C4-2B (cell line): ENCODE data around the gene ADARB2.

Experiments used
- ZFX ChIP-seq: fragments of 450-650 bp; IDR thresholded peaks from 2 replicates; pipeline ENCODE4 v1.6.1; 2017
- TF ChIP-seq, protein P1 (sequence below): fragments of 450-650 bp; conservative IDR thresholded peaks from 2 replicates; pipeline ENCODE4 v1.5.1; 2017; ENCODE audit warnings: mild to moderate bottlenecking

DNA sequence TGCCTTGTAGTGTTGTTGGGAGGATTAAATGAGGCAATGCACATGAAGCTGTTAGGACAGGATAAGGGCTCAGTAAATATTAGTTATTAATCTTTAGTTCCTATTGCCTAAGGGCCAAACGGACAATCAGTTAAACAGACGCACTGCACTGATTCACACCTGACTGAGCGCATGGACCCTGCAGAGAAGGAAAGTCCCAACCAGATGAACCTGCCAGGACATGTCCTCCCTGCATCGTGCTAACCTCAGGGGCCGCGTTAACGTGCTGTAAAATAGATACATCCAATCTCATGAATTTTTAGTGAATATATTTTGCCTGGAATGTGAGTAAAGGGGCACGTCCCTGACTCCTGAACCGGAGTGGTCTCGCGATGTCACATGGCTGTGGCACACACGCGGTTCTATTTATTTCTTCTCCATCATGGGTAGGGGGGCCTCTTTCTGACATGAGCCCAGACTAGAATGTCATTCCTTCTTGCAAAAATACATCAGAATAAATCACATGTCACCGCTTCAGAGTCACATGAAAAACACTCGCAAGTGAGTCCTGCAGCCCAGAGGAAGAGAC, 12.3 kb downstream of the ADARB2 start:
- no peak for TF ChIP-seq ZFX
- TF ChIP-seq, protein P1, sequence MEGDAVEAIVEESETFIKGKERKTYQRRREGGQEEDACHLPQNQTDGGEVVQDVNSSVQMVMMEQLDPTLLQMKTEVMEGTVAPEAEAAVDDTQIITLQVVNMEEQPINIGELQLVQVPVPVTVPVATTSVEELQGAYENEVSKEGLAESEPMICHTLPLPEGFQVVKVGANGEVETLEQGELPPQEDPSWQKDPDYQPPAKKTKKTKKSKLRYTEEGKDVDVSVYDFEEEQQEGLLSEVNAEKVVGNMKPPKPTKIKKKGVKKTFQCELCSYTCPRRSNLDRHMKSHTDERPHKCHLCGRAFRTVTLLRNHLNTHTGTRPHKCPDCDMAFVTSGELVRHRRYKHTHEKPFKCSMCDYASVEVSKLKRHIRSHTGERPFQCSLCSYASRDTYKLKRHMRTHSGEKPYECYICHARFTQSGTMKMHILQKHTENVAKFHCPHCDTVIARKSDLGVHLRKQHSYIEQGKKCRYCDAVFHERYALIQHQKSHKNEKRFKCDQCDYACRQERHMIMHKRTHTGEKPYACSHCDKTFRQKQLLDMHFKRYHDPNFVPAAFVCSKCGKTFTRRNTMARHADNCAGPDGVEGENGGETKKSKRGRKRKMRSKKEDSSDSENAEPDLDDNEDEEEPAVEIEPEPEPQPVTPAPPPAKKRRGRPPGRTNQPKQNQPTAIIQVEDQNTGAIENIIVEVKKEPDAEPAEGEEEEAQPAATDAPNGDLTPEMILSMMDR, result no peak
